Measurements from ENCODE around the gene ANKAR. TPM values are rescaled to one million over a fixed set of nuclear protein-coding genes. Genes with fewer than 3 reads are reported as not detected.
"Not testable (repeated sequence)": the region's sequence is repeated elsewhere in the genome, so short reads cannot be mapped to it uniquely, and the experiment has no call there.

Gene ANKAR
- total RNA-seq, 1 donor from 2014 or later, result 14.5 TPM

DNA sequence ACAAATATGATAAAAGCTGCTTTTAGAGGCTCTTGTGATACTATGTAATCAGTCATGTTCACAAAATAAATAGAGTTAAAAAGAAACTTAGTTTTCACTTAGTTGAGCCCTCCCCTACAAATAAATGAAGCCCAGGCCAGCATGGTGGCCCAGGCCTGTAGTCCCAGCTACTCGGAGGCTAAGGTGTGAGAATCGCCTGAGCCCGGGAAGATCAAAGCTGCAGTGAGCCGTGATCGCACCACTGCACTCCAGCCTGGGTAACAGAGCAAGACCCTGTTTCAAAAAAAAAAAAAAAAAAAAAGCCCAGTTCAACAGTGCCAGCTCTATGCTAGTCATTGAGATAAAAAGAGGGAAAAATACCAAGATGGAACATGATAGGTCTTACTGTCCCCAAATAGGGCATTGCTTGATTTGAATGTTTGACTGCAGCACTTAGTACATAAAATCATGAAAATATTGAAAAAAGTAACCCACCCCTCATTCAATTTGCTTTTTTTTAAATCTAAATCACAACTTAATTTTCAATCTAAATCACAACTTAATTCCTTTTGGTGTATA is 11.7 kb upstream of the ANKAR start:
- H3K4me3 Mint-ChIP-seq, result no peak overlapping the region
- DNase-seq (no peak), ATAC-seq (ENCODE audit: low read depth) (no peak)
- peaks cover 34% of the 10 kb centered on the region for H3K36me3 Mint-ChIP-seq (ENCODE audit: low read depth)
- intact Hi-C loops (cut with micrococcal nuclease), result loop anchor here (5.0 kb wide), 3 partner anchors 520 to 1490 kb away; partner anchors contain the start of gene STAT4
- H3K27ac Mint-ChIP-seq, result no peak overlapping the region
- H3K4me1 Mint-ChIP-seq, result peaks cover 21% of the 10 kb centered on the region
- CTCF ChIA-PET, result interaction anchor here (3.2 to 6.8 kb wide), 3 partner anchors 12 to 36 kb away, joined by 17 to 52 read pairs (median 47); partner anchors contain the start of gene ANKAR
- POLR2A ChIA-PET, result interaction anchor here (0.6 to 3.2 kb wide), 4 partner anchors 9 to 1219 kb away, joined by 4 to 37 read pairs (median 10); partner anchors contain the start of genes ANKAR and OSGEPL1
- TF ChIP-seq, protein P1, sequence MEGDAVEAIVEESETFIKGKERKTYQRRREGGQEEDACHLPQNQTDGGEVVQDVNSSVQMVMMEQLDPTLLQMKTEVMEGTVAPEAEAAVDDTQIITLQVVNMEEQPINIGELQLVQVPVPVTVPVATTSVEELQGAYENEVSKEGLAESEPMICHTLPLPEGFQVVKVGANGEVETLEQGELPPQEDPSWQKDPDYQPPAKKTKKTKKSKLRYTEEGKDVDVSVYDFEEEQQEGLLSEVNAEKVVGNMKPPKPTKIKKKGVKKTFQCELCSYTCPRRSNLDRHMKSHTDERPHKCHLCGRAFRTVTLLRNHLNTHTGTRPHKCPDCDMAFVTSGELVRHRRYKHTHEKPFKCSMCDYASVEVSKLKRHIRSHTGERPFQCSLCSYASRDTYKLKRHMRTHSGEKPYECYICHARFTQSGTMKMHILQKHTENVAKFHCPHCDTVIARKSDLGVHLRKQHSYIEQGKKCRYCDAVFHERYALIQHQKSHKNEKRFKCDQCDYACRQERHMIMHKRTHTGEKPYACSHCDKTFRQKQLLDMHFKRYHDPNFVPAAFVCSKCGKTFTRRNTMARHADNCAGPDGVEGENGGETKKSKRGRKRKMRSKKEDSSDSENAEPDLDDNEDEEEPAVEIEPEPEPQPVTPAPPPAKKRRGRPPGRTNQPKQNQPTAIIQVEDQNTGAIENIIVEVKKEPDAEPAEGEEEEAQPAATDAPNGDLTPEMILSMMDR (IDR thresholded peaks at IDR 0.05), result no peak
- H3K27me3 Mint-ChIP-seq, result no peaks in the 10 kb centered on the region
- no peaks in the 10 kb centered on the region for H3K9me3 Mint-ChIP-seq

DNA sequence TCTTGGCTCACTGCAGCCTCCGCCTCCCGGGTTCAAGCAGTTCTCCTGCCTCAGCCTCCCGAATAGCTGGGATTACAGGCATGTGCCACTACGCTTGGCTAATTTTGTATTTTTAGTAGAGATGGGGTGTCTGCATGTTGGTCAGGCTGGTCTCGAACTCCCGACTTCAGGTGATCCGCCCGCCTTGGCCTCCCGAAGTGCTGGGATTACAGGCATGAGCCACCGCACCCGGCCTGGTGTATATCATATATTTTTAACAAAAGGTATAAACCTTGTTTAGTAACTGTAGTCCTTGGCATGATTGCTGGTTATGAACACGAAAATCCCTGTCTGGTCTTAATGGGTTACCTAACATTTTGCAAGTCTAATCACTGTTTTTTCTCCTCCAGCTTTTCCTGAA is 11.2 kb upstream of the ANKAR start:
- Mint-ChIP-seq H3K4me3 (peak overlapping the region; percentile 33), H3K36me3 (ENCODE audit: low read depth) (peaks cover 40% of the 10 kb centered on the region), H3K4me1 (peaks cover 15% of the 10 kb centered on the region)
- H3K9me3 Mint-ChIP-seq; ATAC-seq (ENCODE audit: low read depth); H3K27ac Mint-ChIP-seq; H3K27me3 Mint-ChIP-seq; DNase-seq: not testable (repeated sequence)
- ChIA-PET POLR2A (interaction anchor here (0.6 to 3.2 kb wide), 4 partner anchors 11 to 1219 kb away, joined by 3 to 37 read pairs (median 4); partner anchors contain the start of genes ANKAR, ORMDL1 and PMS1), CTCF (interaction anchor here (3.2 to 6.8 kb wide), 3 partner anchors 11 to 36 kb away, joined by 17 to 52 read pairs (median 47); partner anchors contain the start of gene ANKAR)
- intact Hi-C loops (cut with micrococcal nuclease), result loop anchor here (5.0 kb wide), 3 partner anchors 519 to 1489 kb away; partner anchors contain the start of gene STAT4

DNA sequence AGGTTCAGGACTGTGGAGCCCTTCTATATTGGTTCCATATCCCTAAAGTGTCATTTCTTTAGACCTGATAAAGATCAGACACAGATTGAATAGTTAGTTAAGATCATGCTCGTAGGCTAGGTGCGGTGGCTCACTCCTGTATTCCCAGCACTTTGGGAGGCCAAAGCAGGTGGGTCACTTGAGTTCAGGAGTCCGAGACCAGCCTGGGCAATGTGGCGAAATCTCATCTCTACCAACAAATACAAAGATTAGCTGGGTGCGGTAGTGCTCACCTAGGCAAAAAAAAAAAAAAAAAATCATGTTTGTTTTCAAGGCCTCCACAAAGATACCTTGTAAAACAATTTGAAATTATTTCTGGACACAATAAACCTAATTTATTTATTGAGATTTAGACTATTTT is 4.6 kb upstream of the ANKAR start:
- H3K9me3 Mint-ChIP-seq, result no peaks in the 10 kb centered on the region
- intact Hi-C loops (cut with micrococcal nuclease), result loop anchor here (5.0 kb wide), 1 partner anchor 862 kb away; the partner anchor contains the start of gene NEMP2
- ChIA-PET POLR2A (interaction anchor here (0.7 kb wide), 1 partner anchor 120 kb away, joined by 6 read pairs; no protein-coding TSS in a partner anchor), CTCF (interaction anchor here (0.6 to 1.0 kb wide), 2 partner anchors 8 to 29 kb away, joined by 3 read pairs; no protein-coding TSS in a partner anchor)
- H3K36me3 Mint-ChIP-seq (ENCODE audit: low read depth), result peaks cover 69% of the 10 kb centered on the region
- H3K4me3 Mint-ChIP-seq, result no peak overlapping the region
- no peak for DNase-seq
- TF ChIP-seq, protein P1 (IDR thresholded peaks at IDR 0.05), result no peak
- H3K27ac Mint-ChIP-seq, result no peak overlapping the region
- H3K27me3 Mint-ChIP-seq, result no peaks in the 10 kb centered on the region
- H3K4me1 Mint-ChIP-seq, result peaks cover 16% of the 10 kb centered on the region
- no peak for ATAC-seq (ENCODE audit: low read depth)

DNA sequence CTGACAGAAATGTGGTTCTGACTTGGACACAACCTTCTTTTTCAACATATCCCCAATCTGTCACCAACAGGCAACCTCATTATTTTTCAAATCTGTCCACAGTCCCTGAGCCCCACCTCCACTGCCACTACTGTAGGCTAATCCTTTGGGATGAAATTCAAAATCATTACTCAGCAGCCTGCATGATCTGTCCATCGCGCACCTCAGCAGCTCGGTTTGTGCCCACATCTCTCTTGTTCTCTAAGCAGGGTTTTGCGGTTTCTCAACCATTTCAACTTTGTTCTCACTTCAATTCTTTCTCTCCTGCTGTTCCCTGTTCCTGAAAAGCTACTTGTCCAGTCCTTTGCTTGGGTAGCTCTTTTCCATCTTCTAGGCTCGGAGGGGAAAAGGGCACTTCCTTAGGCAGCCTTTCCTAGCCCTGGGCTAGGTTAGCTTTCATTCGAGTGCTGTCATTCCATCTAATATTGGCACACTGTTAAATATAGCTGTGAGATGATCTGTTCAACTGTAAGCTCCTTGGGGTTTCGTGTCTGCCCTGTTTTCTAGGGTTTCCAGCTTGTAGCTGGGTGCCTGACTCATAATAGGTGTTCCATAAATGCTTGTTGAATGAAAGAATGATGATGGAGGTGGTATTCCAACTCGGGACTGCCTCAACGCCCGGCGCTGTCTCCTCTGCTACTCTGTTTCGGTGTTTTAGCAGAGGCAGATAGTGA is 653 bp upstream of the ANKAR start:
- ChIA-PET POLR2A (interaction anchor here (1.0 to 3.6 kb wide), 6 partner anchors 9 to 110 kb away, joined by 3 to 37 read pairs (median 6); partner anchors contain the start of genes ASNSD1, ORMDL1, OSGEPL1 and PMS1), CTCF (interaction anchor here (0.6 to 5.3 kb wide), 6 partner anchors 12 to 110 kb away, joined by 3 to 52 read pairs (median 6); partner anchors contain the start of genes ASNSD1, ORMDL1, OSGEPL1 and PMS1)
- DNase-seq, result no peak
- Mint-ChIP-seq H3K27ac (peak overlapping the region; percentile 83), H3K9me3 (peaks cover 7% of the 10 kb centered on the region), H3K36me3 (ENCODE audit: low read depth) (peaks cover 47% of the 10 kb centered on the region), H3K27me3 (no peaks in the 10 kb centered on the region), H3K4me1 (peaks cover 34% of the 10 kb centered on the region), H3K4me3 (peak overlapping the region; percentile 77)
- TF ChIP-seq, protein P1 (IDR thresholded peaks at IDR 0.05), result no peak
- peak; percentile 8 for ATAC-seq (ENCODE audit: low read depth)
- intact Hi-C loops (cut with micrococcal nuclease), result loop anchor here (1.0 to 5.0 kb wide), 5 partner anchors 13 to 858 kb away; partner anchors contain the start of genes ASNSD1, NEMP2, ORMDL1 and OSGEPL1

DNA sequence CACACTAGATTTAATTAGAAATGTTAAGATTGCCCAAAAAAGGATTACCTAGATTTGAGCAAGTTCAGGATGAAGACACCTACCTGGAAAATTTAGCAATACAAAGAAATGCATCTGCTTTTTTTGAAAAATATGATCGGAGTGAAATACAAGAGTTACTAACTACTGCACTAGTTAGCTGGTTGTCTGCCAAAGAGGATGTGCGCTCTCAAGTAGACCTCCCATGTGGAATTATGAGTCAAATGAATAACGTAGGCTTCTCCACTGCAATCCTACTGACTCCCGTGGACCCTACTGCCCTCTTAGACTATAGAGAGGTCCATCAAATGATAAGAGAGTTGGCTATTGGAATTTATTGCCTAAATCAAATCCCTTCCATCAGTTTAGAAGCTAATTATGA is 2.0 kb downstream of the ANKAR start:
- peaks cover 57% of the 10 kb centered on the region for H3K4me1 Mint-ChIP-seq
- ATAC-seq (ENCODE audit: low read depth) (no peak), DNase-seq (no peak)
- TF ChIP-seq, protein P1 (IDR thresholded peaks at IDR 0.05), result no peak
- no peak overlapping the region for H3K4me3 Mint-ChIP-seq
- peaks cover 7% of the 10 kb centered on the region for H3K9me3 Mint-ChIP-seq
- CTCF ChIA-PET, result interaction anchor here (1.5 to 5.3 kb wide), 2 partner anchors 15 to 22 kb away, joined by 7 to 52 read pairs; partner anchors contain the start of gene ASNSD1
- peaks cover 27% of the 10 kb centered on the region for H3K36me3 Mint-ChIP-seq (ENCODE audit: low read depth)
- no peak overlapping the region for H3K27ac Mint-ChIP-seq
- intact Hi-C loops (cut with micrococcal nuclease), result no loop called here
- POLR2A ChIA-PET, result interaction anchor here (1.2 to 3.6 kb wide), 3 partner anchors 13 to 107 kb away, joined by 3 to 21 read pairs (median 4); partner anchors contain the start of genes ASNSD1, ORMDL1 and PMS1
- H3K27me3 Mint-ChIP-seq, result no peaks in the 10 kb centered on the region

Measured in activated B cell treated with CpG ODN at 0.5 μM for 24 hours (primary cell).